Osteoblast (primary cell): ENCODE results near the gene ARL13B. TPM values are rescaled to one million over a fixed set of nuclear protein-coding genes. Genes with fewer than 3 reads are reported as not detected.

Experiments used
- DNase-seq: peaks from one replicate; pipeline ENCODE4 v3.0.0; 2011; ENCODE audit warnings: low spot score, mixed read lengths; ENCODE audit not compliant: insufficient read length; ENCODE audit errors: missing footprints
- H2AFZ ChIP-seq: 2 replicates; pipeline ENCODE4 v1.6.0; 2011; ENCODE audit warnings: mild to moderate bottlenecking, low read length
- H3K27ac ChIP-seq: 2 replicates; pipeline ENCODE4 v1.5.1; 2011; ENCODE audit warnings: mild to moderate bottlenecking, low read depth, low read length, moderate library complexity
- H3K27me3 ChIP-seq: 2 replicates; pipeline ENCODE4 v1.6.0; 2012; ENCODE audit warnings: mild to moderate bottlenecking, control low read depth, inconsistent platforms, low read length, moderate library complexity; ENCODE audit not compliant: insufficient read depth
- H3K36me3 ChIP-seq: 2 replicates; pipeline ENCODE4 v1.5.1; 2011; ENCODE audit warnings: mild to moderate bottlenecking, low read length, control low read depth, moderate library complexity; ENCODE audit not compliant: insufficient read depth
- H3K4me1 ChIP-seq: 2 replicates; pipeline ENCODE4 v1.5.1; 2011; ENCODE audit warnings: mild to moderate bottlenecking, low read length, control low read depth, moderate library complexity; ENCODE audit not compliant: insufficient read depth
- H3K4me2 ChIP-seq: 2 replicates; pipeline ENCODE4 v1.6.0; 2011; ENCODE audit warnings: mild to moderate bottlenecking, low read length; ENCODE audit not compliant: insufficient read depth
- H3K4me3 ChIP-seq: fragments of 200-600 bp; sonication (generic); 3 replicates; pipeline ENCODE4 v1.5.1; 2012; ENCODE audit warnings: mild to moderate bottlenecking, low read length, inconsistent platforms; ENCODE audit not compliant: insufficient read depth
- H3K79me2 ChIP-seq: 2 replicates; pipeline ENCODE4 v1.6.0; 2012; ENCODE audit warnings: mild to moderate bottlenecking, low read length, control low read depth, inconsistent platforms; ENCODE audit not compliant: insufficient read depth
- H3K9me3 ChIP-seq: 2 replicates; pipeline ENCODE4 v1.5.1; 2011; ENCODE audit warnings: low read depth, low read length, control low read depth
- H4K20me1 ChIP-seq: 2 replicates; pipeline ENCODE4 v1.6.0; 2012; ENCODE audit warnings: mild to moderate bottlenecking, low read length, control low read depth; ENCODE audit not compliant: insufficient read depth
- total RNA-seq: library from RNA; depleted of rRNA; stranded (reverse); fragments of >200 nt; gene quantifications from 2 replicates; pipeline ENCODE4 v1.2.3, GENCODE V29; 2012
- TF ChIP-seq, protein P1 (sequence below): IDR thresholded peaks from 2 replicates; pipeline ENCODE4 v1.5.1; 2011; ENCODE audit warnings: mild to moderate bottlenecking, low read depth, low read length, moderate library complexity; ENCODE audit errors: extremely low read depth

The ARL13B gene
- total RNA-seq: 18.1 and 18.6 TPM in 2 replicates

DNA sequence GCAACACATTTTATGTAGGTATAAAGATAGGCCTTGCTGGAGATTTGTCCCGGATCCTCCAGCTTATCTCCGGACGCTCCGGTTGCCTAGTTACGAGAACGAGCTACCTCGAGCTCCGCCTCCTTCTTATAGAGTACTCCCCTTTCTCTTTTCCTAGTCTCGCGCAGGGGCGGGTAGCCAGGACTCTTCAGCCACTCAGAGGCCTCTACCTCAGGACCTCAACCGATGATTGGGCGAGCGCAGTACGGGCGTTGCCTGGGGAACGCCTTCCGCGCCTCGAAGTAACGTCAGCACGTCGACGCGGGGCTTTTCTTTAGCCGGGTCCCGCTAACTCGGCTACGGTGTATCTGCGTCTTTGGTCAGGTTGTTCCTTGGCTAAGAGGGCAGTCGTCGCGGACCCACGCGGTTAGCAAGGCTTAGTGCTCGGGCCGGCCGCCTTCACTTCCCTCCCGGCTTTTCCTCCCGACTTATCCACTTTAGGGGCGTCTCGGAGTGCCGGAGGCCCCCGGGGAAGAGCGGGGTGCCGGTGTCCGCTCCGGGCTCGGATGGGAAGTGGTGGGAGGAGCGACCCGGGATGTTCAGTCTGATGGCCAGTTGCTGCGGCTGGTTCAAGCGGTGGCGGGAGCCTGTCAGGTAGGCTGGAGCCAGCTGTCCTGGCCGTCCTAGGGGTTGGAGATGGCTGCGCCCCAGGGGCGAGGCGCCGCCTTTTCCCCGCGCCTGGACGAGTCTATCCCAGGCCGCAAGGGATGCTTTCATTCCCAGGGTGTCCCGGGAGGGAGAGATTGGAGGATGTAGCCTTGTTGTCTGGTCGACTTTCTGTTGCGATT, at the start of gene ARL13B:
TSS of gene ARL13B (plus strand) at position 306 of the 827 bp plus-strand sequence. CDS start at position 575, 269 bp downstream.
- H3K4me2 ChIP-seq: peak within 1 kb of the TSS; percentile 84
- H3K79me2 ChIP-seq: peaks cover 38% of the 10 kb centered on the region
- H4K20me1 ChIP-seq: peaks cover 3% of the 10 kb centered on the region
- TF ChIP-seq, protein P1, sequence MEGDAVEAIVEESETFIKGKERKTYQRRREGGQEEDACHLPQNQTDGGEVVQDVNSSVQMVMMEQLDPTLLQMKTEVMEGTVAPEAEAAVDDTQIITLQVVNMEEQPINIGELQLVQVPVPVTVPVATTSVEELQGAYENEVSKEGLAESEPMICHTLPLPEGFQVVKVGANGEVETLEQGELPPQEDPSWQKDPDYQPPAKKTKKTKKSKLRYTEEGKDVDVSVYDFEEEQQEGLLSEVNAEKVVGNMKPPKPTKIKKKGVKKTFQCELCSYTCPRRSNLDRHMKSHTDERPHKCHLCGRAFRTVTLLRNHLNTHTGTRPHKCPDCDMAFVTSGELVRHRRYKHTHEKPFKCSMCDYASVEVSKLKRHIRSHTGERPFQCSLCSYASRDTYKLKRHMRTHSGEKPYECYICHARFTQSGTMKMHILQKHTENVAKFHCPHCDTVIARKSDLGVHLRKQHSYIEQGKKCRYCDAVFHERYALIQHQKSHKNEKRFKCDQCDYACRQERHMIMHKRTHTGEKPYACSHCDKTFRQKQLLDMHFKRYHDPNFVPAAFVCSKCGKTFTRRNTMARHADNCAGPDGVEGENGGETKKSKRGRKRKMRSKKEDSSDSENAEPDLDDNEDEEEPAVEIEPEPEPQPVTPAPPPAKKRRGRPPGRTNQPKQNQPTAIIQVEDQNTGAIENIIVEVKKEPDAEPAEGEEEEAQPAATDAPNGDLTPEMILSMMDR: no peak
- H3K27me3 ChIP-seq: no peaks in the 10 kb centered on the region
- H3K9me3 ChIP-seq: no peaks in the 10 kb centered on the region
- no peaks in the 10 kb centered on the region for H3K36me3 ChIP-seq
- peak; percentile 99 for DNase-seq
- H3K4me1 ChIP-seq: peaks cover 10% of the 10 kb centered on the region
- H3K27ac ChIP-seq: peak within 1 kb of the TSS; percentile 91
- peak within 1 kb of the TSS; percentile 98 for H2AFZ ChIP-seq
- H3K4me3 ChIP-seq: peak within 1 kb of the TSS; percentile 96

DNA sequence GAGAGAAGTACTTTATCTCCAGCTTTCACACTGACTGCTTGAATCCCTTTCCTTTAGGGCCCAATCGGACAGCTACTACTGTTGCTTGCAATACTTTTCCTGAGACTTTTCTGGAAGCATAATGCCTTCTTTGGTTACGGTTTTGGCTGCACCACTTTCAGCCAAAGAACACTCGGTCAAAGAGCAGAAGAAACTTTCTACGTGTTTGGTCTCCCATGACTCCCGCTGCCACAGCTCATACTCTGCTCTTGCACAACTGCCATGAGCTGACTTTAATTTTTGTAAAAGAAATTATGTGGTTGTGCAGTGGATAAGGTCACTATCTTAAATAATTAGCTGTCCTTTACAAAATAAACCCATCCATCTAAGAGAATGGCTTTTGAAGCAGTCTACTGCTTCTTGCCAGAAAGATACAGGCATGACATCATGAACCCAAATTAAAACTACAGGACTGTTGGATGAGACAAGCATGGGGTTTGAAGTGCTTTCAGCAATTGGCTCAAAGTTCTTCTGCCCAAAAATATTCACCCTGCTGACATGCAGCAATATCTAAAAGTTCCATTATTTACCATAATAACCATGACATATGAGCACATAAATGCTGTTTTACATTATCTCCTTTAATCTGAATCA, 48.2 kb upstream of the ARL13B start:
- Histone ChIP-seq H3K4me2 (no peak overlapping the region), H3K79me2 (no peaks in the 10 kb centered on the region), H3K27ac (no peak overlapping the region), H3K27me3 (no peaks in the 10 kb centered on the region), H3K36me3 (no peaks in the 10 kb centered on the region), H2AFZ (no peak overlapping the region), H4K20me1 (no peaks in the 10 kb centered on the region), H3K4me3 (no peak overlapping the region), H3K4me1 (no peaks in the 10 kb centered on the region), H3K9me3 (no peaks in the 10 kb centered on the region)
- no peak for DNase-seq
- TF ChIP-seq, protein P1: no peak

DNA sequence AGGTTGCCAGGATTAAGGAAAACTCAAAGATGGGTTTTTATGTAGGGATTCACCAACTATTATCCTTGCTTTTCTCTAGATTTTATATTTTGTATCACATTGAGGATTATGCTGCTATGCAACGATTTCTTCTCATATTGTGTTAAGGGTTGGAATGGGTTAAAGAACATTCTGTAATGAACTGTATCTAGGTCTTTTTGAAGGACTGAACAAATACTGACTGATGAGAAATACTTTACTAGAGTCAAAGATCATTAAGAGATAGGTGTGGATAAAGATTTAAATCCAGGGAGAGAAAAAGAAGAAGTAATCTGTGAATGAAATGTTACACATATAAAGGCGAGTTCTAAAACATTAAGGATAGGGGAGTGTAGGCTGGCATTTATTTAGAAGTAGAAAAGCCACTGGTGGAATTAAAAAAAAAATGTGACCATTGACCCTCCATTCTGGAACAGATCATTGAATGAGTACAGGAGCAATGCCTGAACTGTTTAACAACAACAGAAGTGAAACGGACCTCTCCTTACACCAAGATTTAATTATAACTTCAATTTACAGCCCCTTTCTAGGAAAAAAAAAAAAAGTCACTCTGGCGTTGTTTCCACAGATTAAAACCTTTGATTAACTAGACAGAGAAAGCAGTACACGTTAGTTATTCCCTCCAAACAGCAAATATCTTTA, 45.4 kb upstream of the ARL13B start:
- Histone ChIP-seq H3K27ac (no peak overlapping the region), H3K36me3 (no peaks in the 10 kb centered on the region), H3K4me2 (no peak overlapping the region), H4K20me1 (no peaks in the 10 kb centered on the region), H3K4me1 (no peaks in the 10 kb centered on the region), H3K4me3 (no peak overlapping the region), H3K9me3 (no peaks in the 10 kb centered on the region), H3K27me3 (no peaks in the 10 kb centered on the region), H2AFZ (no peak overlapping the region), H3K79me2 (no peaks in the 10 kb centered on the region)
- TF ChIP-seq, protein P1: no peak
- no peak for DNase-seq
